RWPE2 (cell line): Measurements from ENCODE around the gene NHS.

ENCODE experiments used
- ATAC-seq: fragments of 200-7000 bp; cut with Tn5 transposase; 3 replicates; pipeline ENCODE4 v1.9.1; 2021; ENCODE audit warnings: low read depth
- DNase-seq: peaks from one replicate; pipeline ENCODE4 v3.0.0-alpha.2; 2020; ENCODE audit warnings: low spot score
- H3K27ac ChIP-seq: fragments of 450-650 bp; 2 replicates; pipeline ENCODE4 v1.5.1; 2017; ENCODE audit warnings: mild to moderate bottlenecking; ENCODE audit not compliant: poor library complexity, severe bottlenecking
- H3K27me3 ChIP-seq: fragments of 250-450 bp; sonication (Bioruptor Pico); 2 replicates; pipeline ENCODE4 v1.5.1; 2021; ENCODE audit warnings: mild to moderate bottlenecking, moderate library complexity; ENCODE audit not compliant: insufficient read depth, poor library complexity, severe bottlenecking
- H3K36me3 ChIP-seq: fragments of 250-450 bp; sonication (Bioruptor Pico); 2 replicates; pipeline ENCODE4 v1.5.1; 2020; ENCODE audit warnings: low read depth, mild to moderate bottlenecking, moderate library complexity
- H3K4me1 ChIP-seq: fragments of 250-450 bp; sonication (Bioruptor Pico); 2 replicates; pipeline ENCODE4 v1.5.1; 2021; ENCODE audit warnings: mild to moderate bottlenecking, moderate library complexity; ENCODE audit not compliant: insufficient read depth, poor library complexity, severe bottlenecking
- H3K4me3 ChIP-seq: fragments of 250-450 bp; sonication (Bioruptor Pico); 2 replicates; pipeline ENCODE4 v1.5.1; 2021; ENCODE audit warnings: mild to moderate bottlenecking, moderate library complexity; ENCODE audit not compliant: severe bottlenecking
- H3K9me3 ChIP-seq: fragments of 250-450 bp; sonication (Bioruptor Pico); 2 replicates; pipeline ENCODE4 v1.5.1; 2021; ENCODE audit warnings: mild to moderate bottlenecking, moderate library complexity; ENCODE audit not compliant: severe bottlenecking
- TF ChIP-seq, protein P1 (sequence below): fragments of 450-650 bp; IDR thresholded peaks from one replicate; pipeline ENCODE4 v1.5.1; 2017; ENCODE audit warnings: mild to moderate bottlenecking, moderate library complexity; ENCODE audit not compliant: poor library complexity, severe bottlenecking

The NHS gene

DNA sequence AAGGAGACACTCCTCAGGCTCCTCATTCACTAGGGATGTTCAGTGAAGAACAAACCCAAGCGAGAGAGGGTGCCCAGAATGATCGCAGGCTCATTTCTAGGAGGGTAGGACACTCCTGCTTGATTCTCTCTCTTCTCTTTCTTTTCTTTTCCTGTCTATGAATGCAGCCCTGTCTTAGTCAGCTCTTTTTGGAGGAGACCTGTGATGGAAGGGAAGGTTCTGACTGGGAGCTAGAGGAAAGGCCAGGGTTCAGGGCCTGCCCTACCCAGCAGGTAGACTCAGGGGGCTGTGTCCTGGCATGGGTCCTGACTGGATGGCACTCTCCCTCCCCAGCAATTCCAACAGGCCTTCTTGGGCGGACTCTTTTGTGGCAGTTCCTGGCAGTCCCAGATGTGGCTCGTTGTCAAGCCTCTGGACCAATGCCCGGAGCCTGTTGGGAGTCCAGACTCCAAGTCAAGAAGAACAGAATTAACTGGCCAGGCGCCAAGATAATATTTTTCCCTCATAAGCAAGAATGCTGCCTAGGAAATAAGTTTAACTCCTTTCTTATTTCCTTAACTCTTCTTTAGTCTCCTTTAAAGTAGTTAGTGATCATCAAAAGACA, 222.9 kb downstream of the NHS start:
- ATAC-seq (no peak), DNase-seq (no peak)
- Histone ChIP-seq H3K9me3 (no peaks in the 10 kb centered on the region), H3K27ac (no peak overlapping the region), H3K36me3 (no peaks in the 10 kb centered on the region), H3K4me3 (no peak overlapping the region), H3K27me3 (no peaks in the 10 kb centered on the region), H3K4me1 (peaks cover 18% of the 10 kb centered on the region)
- TF ChIP-seq, protein P1, sequence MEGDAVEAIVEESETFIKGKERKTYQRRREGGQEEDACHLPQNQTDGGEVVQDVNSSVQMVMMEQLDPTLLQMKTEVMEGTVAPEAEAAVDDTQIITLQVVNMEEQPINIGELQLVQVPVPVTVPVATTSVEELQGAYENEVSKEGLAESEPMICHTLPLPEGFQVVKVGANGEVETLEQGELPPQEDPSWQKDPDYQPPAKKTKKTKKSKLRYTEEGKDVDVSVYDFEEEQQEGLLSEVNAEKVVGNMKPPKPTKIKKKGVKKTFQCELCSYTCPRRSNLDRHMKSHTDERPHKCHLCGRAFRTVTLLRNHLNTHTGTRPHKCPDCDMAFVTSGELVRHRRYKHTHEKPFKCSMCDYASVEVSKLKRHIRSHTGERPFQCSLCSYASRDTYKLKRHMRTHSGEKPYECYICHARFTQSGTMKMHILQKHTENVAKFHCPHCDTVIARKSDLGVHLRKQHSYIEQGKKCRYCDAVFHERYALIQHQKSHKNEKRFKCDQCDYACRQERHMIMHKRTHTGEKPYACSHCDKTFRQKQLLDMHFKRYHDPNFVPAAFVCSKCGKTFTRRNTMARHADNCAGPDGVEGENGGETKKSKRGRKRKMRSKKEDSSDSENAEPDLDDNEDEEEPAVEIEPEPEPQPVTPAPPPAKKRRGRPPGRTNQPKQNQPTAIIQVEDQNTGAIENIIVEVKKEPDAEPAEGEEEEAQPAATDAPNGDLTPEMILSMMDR, result no peak

DNA sequence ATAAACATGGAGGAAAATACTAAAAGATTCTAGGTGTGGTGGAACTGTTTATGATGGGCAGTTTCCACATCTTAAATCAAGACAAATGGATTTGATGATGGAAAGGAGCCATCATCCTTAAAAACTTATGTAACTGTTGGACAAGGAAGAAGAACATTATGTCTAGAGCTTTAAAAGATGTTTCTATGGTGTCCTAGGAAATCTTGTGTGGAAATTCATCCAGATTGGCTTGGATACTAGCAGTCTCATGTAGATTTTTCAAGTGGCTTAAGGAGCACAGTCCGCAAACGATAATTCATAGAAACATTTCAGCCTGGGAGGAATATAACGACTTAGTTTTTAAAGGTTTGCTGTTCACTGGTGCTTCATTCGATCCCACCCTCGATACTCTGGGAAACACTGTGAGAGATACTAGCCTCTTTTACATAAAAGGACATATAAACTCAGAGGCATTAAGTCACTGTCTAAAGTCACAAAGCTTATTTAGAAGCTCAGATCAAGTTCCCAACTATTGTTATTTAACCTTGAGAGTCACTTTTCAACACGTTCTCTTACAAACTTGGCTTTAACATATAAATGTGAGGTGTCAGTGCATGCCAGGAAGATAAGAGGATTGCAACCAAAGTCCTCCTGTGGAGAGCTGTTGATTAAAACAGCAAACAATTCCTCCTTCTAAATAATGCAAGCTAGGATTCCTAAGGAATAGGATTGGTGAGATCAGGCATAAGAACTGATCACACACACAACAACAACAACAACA, 226.6 kb downstream of the NHS start:
- DNase-seq (no peak), ATAC-seq (no peak)
- no peaks in the 10 kb centered on the region for H3K36me3 ChIP-seq
- no peaks in the 10 kb centered on the region for H3K4me1 ChIP-seq
- TF ChIP-seq, protein P1, result no peak
- no peak overlapping the region for H3K4me3 ChIP-seq
- H3K27me3 ChIP-seq, result no peaks in the 10 kb centered on the region
- no peak overlapping the region for H3K27ac ChIP-seq
- no peaks in the 10 kb centered on the region for H3K9me3 ChIP-seq

DNA sequence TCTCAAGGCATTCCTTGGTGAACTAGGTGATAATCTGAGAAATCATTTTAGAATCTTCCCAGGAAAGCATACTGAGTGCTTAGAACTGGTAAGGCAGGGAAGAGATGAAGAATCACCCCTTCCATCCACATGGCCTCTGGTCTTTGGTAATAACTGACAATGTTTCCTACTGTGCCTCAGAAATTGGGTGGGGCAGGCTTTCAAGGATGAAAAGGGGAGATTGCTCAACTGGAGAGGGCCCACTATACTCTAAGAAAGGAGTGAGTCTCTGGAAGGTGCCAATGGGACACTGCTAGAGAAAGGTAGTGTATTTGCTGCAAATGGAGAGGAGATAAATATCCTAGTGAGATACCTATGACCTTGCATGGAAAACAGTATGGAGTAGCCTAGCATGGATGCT, 227.2 kb downstream of the NHS start:
- no peaks in the 10 kb centered on the region for H3K4me1 ChIP-seq
- no peak for DNase-seq
- no peak for ATAC-seq
- no peaks in the 10 kb centered on the region for H3K9me3 ChIP-seq
- H3K36me3 ChIP-seq, result no peaks in the 10 kb centered on the region
- no peak overlapping the region for H3K27ac ChIP-seq
- no peak overlapping the region for H3K4me3 ChIP-seq
- TF ChIP-seq, protein P1, result no peak
- no peaks in the 10 kb centered on the region for H3K27me3 ChIP-seq

DNA sequence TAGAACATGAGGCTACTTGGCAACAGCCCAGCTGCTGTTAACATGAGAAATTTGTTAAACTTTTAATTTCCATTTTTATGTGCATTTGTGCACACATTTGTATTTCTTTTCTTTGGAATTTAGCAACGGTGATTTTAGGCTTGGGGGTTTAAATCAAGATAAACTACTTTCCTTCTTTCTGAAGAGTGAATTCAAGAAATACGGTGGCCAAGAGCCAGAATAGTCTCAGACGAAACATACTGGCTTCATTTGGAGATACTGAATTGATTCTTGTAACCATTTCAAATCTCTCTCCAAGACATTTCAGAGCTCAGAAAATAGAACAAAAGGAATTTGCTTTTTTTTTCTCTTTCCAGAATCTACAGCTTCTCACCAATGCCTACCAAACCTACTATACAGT, 228.2 kb downstream of the NHS start:
- Histone ChIP-seq H3K36me3 (no peaks in the 10 kb centered on the region), H3K4me1 (no peaks in the 10 kb centered on the region), H3K27me3 (no peaks in the 10 kb centered on the region), H3K9me3 (no peaks in the 10 kb centered on the region), H3K4me3 (no peak overlapping the region), H3K27ac (no peak overlapping the region)
- TF ChIP-seq, protein P1, result no peak
- no peak for ATAC-seq
- DNase-seq, result no peak

DNA sequence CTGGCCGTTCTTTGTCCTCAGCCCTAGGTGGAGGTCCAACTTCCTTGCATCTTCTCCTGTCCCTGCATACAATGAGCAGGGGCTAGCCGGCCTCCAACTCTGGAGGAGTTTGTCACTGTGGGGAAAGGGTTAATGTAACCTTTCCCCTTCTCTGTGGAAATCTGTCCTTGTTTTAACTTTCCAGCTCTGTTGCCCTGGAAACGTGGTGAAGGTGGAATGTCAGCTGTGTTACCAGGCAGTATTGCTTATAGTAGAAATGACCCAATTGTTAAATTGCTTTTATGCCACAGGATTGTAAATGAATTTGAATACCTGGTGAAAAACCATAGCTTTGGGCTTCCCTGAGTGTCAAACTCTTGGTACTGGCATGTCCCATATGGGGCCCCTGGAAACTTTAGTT, 230.7 kb downstream of the NHS start:
- Histone ChIP-seq H3K27ac (no peak overlapping the region), H3K4me3 (no peak overlapping the region), H3K36me3 (no peaks in the 10 kb centered on the region), H3K9me3 (no peaks in the 10 kb centered on the region), H3K27me3 (no peaks in the 10 kb centered on the region), H3K4me1 (no peaks in the 10 kb centered on the region)
- TF ChIP-seq, protein P1, result no peak
- ATAC-seq, result no peak
- no peak for DNase-seq
